ENCODE results near the gene CD200R1L.

CD200R1L gene

GRCh38 chr3:112829046-112829445, 17.6 kb downstream of the CD200R1L start:
- H3K27ac ChIP-seq = no peak overlapping the region
- H3K4me3 ChIP-seq = no peak overlapping the region

DNA sequence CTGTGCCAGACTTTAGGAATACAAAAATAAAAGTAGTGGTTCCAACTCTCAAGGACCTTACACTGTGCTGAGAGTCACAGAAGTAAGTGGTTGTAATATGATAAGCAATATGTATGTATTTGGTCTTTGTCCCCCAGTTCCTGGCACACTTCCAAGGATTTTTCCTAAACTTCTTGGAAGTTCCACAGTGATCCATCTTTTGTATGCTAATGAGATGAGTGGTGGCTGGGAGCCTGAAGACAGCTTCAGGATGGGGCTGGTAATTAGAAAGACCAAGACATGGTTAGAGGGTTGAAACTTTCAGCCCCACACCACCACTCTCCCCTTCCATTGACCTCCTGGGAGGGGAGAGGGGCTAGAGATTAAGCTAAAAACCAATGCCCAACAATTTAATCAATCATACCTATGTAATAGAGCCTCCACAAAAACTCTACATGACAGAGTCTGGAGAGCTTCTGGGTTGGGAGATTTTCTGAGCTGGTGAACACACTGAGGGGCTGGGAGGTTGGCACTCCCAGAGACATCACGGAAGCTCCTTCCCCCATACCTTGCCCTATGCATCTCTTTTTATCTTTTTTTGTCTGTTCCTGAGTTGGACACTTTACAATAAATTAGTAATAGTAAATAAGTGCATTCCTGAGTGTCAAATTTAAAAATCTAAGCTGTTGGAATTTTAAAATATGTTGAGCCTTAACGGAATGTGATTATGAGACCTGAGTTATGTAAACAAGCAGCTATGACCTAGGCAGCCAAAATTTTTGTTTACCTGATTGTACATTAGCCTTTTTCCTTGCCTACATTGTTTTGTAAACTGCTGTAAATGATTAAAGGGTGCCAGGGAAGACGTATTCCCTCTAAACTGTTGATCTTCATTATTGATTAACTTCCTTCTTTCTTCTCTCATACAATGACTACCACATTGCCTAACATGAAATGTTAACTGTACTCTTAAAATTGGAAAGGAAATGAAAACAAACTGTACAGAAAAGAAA, 24.3 kb downstream of the CD200R1L start:
- H3K4me3 ChIP-seq = no peak overlapping the region
- H3K27ac ChIP-seq = no peak overlapping the region

DNA sequence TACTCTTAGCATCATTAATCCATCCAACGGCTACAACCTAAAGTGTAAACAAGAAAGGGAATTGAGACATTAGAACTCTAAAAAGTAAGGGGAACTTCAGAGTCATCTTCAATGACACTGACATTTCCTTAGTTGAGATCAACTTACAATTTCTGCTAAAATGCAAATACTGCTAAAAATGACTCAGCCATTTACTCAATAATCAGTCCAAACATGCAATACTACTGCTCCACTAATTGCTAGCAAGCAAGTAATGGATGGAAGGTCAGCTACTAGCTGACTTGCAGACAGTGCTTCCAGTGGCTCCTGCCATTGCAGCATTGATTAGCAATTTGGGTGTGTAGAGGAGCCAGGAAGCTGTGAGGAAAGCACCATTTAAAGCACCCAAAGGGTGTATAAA, 28.4 kb downstream of the CD200R1L start:
- Histone ChIP-seq H3K4me3 (no peak overlapping the region), H3K27ac (no peak overlapping the region)

- H3K4me3 ChIP-seq = no peak overlapping the region
- H3K27ac ChIP-seq = no peak overlapping the region
Observed at GRCh38 chr3:112817797-112818196, 28.9 kb downstream of the CD200R1L start.

DNA sequence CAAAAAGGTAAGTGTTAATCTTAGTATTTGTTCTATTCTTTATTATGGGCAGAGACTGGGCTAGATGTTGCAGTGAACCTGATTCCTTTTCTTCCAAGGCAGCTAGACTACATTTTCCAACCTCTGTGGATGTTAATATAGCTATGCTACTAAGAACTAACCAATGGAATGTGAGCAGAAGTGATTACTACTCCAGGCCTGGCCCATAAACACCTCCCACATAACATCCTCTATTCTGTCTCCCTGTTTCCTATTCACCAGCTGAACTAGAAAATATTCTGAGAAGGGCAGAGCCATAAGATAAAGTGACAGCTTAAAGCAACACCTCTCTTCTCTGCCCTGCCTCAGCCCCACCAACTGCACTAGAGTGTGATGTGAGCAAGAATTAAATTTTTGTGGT, 29.4 kb downstream of the CD200R1L start:
- no peak overlapping the region for H3K27ac ChIP-seq
- no peak overlapping the region for H3K4me3 ChIP-seq

DNA sequence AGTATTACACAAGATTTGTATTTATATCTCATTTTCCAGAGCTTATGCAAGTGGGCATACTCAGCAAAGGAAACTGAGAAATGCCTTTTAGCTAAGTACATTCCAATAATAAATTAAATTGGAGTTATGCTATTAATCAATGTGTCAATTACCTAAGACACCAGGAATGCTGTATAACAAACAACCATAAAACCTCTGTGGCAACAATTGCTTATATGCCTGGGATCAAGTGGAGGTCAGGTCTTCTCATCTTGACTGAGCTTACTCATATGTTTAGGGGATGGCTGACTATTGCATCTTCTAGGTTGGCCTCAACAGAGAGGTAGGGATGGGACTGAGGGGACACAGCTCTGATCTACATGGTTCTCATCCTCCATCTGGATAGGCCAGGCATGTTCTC, 30.7 kb downstream of the CD200R1L start:
- Histone ChIP-seq H3K27ac (no peak overlapping the region), H3K4me3 (no peak overlapping the region)

DNA sequence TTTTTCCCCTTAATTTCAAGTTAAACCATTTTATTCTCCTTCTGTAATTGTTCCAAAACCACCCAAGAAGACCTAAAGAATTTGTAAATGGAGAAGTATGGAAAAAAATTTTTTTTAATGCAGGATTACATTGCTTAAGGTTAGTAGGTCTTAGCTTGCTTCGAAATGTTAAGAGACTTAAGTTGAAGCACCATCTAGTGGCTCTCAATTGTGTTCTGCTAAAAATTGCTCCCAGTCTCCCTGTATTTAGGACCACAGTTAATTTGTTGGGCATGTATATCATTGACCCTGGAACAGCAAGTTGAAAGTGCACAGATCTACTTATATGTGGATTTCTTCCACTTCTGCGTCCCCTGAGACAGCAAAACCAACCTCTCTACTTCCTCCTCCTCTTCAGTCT, 32.4 kb downstream of the CD200R1L start:
- Histone ChIP-seq H3K27ac (peak overlapping the region in 14 of 21 experiments; percentile 25 to 88 (median 70)), H3K4me3 (no peak overlapping the region)

DNA sequence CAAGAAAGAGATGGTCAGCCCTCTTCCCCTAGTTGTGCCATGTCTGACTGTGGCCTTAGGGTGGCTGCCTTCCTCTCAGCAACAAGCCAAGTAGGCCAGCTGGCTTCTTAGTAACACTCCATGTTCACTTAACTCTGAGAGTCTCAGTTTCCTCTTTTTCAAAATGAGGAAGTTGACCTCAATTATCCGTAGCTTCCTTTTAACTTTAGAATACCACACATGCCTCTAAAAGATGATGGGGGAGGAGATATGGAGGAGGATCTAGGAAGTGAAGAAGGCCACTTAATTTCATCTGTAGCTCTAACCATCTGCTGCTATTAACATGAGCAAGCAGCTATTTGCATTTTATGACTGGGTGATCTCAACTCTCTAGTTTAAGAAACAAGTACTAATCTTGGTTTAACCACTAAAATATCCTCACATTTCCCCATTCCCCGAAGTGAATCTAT, 32.9 kb downstream of the CD200R1L start:
- Histone ChIP-seq H3K27ac (peak overlapping the region in 19 of 21 experiments; percentile 24 to 88 (median 61)), H3K4me3 (no peak overlapping the region)

- no peak overlapping the region for H3K4me3 ChIP-seq
- H3K27ac ChIP-seq = peak overlapping the region in 18 of 21 experiments; percentile 24 to 88 (median 65)
Observed at GRCh38 chr3:112813016-112813415, 33.6 kb downstream of the CD200R1L start.

DNA sequence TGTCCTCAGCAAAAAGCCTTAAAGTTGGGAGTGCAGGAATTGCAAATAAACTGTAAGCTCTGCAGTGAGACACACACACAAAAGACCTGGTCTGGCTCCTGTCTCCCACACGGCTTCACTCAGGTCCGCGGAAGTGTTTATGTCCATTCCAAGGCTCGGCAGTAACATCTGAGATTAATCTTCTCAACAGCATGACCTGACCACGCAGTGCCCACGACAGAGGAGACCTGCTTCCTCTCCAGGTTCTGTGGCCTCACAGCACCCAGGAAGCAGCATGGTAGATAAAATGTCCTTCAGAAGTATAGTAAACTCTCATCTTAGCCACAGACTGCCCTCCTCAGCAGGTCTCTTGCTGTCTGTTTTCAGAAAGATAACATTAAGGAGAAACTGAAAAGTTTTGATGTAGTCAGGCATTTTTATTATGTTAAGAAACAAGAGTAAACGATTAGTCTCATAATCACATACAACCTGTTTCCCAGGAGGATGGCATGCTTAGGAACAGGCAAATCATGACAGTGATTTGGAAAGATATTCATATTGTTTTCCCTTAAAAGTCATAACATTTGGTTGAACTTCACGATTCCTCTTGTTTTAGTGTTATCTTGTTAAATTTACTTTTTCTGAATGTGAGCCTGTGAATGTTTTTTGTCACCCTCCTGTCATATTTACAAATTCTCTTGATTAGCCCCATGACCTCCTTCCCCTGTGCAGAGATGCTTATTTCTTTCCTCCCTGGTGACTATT, 34.6 kb downstream of the CD200R1L start:
- H3K4me3 ChIP-seq = no peak overlapping the region
- H3K27ac ChIP-seq = peak overlapping the region in 19 of 21 experiments; percentile 9 to 88 (median 58)

- Histone ChIP-seq H3K4me3 (no peak overlapping the region), H3K27ac (peak overlapping the region in 11 of 21 experiments; percentile 9 to 88 (median 60))
Observed at GRCh38 chr3:112811131-112811884, 35.4 kb downstream of the CD200R1L start.

GRCh38 chr3:112810561-112810960, 36.1 kb downstream of the CD200R1L start:
- Histone ChIP-seq H3K4me3 (no peak overlapping the region), H3K27ac (peak overlapping the region in 5 of 21 experiments; percentile 16 to 76 (median 42))

DNA sequence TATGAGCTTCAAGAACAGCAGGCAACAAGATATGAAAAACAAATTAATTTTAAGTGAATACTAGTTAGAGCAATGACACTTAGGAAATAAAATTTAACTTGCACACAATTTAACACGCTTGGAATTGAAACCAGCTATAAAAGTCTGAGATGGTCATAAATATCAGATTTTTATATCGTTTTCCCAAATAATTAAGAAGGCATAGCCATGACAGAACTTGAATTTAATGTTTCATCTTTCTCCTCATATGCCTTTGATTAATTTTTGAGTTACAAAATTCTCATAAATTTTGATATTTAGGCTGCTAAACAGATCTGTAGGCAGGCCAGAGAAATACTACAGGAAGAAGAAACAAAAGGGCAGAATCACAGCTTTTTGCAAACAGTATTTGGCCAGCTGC, 38.5 kb downstream of the CD200R1L start:
- H3K27ac ChIP-seq = no peak overlapping the region
- no peak overlapping the region for H3K4me3 ChIP-seq

DNA sequence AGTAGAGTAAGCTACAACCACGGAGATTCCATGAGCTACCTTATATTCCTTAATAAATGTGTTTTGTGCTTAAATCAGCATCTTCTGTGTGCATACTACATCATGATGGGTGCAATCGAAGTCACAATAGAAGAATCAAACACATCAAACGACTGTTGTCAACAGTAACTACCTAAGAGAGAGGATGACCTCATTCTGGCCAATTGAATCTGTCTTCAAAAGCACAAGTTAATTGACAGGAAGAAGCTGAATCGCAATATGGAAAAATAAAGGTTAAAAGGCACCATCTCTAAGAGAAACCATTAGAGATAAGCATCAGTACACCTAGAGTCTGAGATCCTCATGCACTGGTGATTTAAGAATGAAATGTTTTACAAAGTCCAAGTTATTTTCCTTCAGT, 39.0 kb downstream of the CD200R1L start:
- peak overlapping the region in 4 of 21 experiments; percentile 4 to 32 (median 20) for H3K27ac ChIP-seq
- no peak overlapping the region for H3K4me3 ChIP-seq

DNA sequence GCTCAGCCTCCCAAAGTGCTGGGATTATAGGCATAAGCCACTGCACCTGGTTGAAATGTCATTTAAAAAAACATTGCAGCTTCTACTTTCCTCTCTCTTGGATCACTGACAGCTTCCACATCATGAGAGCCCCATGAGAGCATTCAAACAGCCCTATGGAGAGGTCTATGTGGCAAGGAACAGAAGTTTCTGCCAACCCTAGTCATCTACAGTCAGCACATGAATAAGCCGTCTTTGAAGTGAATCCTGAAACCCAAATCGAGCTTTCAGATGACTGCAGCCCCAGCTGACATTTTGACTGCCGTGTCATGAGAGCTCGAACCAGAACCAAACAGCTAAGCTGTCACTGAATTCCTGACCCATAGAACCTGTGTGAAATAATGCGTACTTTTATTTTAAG, 39.8 kb downstream of the CD200R1L start:
- no peak overlapping the region for H3K4me3 ChIP-seq
- peak overlapping the region in 1 of 21 experiments; percentile 4 for H3K27ac ChIP-seq

DNA sequence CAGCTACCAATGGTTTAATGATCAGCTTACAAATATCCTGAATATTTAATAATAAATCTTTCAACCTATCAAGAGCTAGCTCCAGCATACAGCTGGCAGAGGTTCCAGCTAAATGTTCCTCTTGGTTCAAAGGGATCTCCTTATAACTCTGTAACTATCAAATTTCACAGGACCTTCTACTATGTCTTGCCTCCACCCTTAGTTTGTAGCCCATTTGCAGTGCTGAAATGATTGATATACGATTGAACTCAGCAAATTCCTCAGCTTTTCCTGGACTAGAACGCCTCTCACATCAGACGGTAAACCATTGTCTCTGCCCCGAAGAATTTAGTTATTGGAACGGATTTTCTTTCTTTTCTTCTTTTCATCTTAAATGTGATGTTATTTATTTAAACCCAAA, 41.5 kb downstream of the CD200R1L start:
- H3K4me3 ChIP-seq = no peak overlapping the region
- H3K27ac ChIP-seq = peak overlapping the region in 2 of 21 experiments; percentile 49 to 76

DNA sequence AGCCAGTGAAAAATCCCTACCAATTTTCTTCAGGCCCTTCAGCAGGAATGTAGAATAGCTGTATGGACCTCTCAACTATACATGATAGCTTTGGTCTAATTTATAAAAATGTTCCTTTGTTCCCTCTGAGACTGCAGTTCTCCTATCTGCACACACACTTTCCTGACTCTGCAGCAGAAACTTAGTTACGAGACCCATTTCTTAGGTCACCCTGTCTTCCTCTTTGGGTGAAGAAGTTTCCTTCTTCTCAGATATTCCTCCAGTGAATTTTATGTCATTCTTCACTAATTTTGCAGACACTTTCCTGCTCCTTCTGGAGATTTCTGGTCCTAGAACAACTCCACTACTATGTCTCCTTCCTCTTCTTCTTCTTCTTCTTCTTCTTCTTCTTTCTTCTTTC, 42.6 kb downstream of the CD200R1L start:
- H3K27ac ChIP-seq = peak overlapping the region in 1 of 21 experiments; percentile 2
- no peak overlapping the region for H3K4me3 ChIP-seq

DNA sequence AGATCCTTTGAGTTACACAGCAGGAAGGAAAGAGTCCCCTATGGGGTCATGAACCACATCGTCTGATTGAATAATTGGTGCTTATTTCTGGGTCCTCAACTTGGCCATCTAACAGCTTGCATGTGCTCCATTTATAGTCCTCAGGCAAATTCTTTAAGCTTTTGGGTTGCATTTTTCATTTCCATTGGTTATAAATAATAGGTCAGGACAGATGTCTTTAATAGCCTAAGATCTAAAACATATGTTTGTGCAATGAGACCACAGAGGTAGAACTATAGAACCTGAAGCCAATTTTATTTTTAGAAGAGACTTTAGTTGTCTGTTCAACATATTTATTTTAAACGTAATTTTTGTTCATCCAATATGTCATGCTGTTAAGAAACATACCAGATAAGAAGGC, 43.2 kb downstream of the CD200R1L start:
- no peak overlapping the region for H3K4me3 ChIP-seq

GRCh38 chr3:112802338-112802737, 44.3 kb downstream of the CD200R1L start:
- H3K4me3 ChIP-seq = no peak overlapping the region
- H3K27ac ChIP-seq = peak overlapping the region in 1 of 21 experiments; percentile 20

More for the DNA sequence above, 43.2 kb downstream of the CD200R1L start:
- H3K27ac ChIP-seq = peak overlapping the region in 2 of 21 experiments; percentile 2 to 10

DNA sequence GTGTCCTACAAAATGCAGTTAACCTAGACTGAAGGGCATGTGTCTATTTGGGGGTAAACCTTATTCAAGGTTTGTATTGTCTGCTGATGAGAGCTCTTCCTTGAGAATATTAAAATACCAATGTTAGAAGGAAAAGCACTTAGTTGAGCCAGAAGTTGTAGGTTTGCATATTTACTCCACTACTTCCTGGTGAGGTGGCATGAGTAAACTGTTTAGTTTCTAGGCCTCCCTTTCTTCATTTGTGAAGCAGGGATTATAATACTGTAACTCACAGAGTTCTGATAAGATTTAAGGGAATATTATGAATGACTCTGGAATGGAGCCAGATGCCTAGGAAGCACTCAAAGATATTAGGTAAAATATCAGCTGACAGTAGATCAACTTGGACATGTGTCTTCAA, 46.7 kb downstream of the CD200R1L start:
- Histone ChIP-seq H3K27ac (no peak overlapping the region), H3K4me3 (no peak overlapping the region)

All from skin epidermis (tissue), 12 donors.